HepG2 (cell line): ENCODE results near the gene AHNAK. TPM values are rescaled to one million over a fixed set of nuclear protein-coding genes. Genes with fewer than 3 reads are reported as not detected.

Experiments used
- ARNTL ChIP-seq: sonication (generic); formaldehyde crosslinking; IDR thresholded peaks from 2 replicates; pipeline ENCODE4 v1.4.0; 2020; ENCODE audit warnings: mild to moderate bottlenecking, missing genetic modification reagents
- BCL6 ChIP-seq: IDR thresholded peaks from 2 replicates; pipeline ENCODE4 v1.6.1; 2016; ENCODE audit warnings: missing genetic modification reagents, missing compliant biosample characterization
- CEBPG ChIP-seq: IDR thresholded peaks from 2 replicates; pipeline ENCODE4 v1.6.1; 2016
- ELF3 ChIP-seq: IDR thresholded peaks from 2 replicates; pipeline ENCODE4 v1.6.1; 2016; ENCODE audit warnings: missing genetic modification reagents, missing compliant biosample characterization
- FOXA3 ChIP-seq: IDR thresholded peaks from 2 replicates; pipeline ENCODE4 v1.6.1; 2016; ENCODE audit warnings: missing genetic modification reagents, missing compliant biosample characterization
- GABPA ChIP-seq, 2 experiments: IDR thresholded peaks; 2 replicates each; pipeline ENCODE4 v1.6.1; 2011 to 2016; ENCODE audit warnings: low read depth in 2 of 2, low read length in 1 of 2, missing biosample characterization in 1 of 2, missing genetic modification characterization in 1 of 2
- GRHL1 ChIP-seq: sonication (generic); formaldehyde crosslinking; conservative IDR thresholded peaks from 2 replicates; pipeline ENCODE4 v1.8.0; 2022; ENCODE audit warnings: missing genetic modification reagents
- HNF1B ChIP-seq: sonication (generic); formaldehyde crosslinking; IDR thresholded peaks from 2 replicates; pipeline ENCODE4 v1.5.1; 2020; ENCODE audit warnings: mild to moderate bottlenecking, moderate library complexity, missing genetic modification reagents
- HNF4G ChIP-seq, 2 experiments: sonication (generic) in 1 of 2; formaldehyde crosslinking in 1 of 2; IDR thresholded peaks; 2 replicates each; pipeline versions ENCODE4 v1.4.0 to v1.6.1; 2011 to 2020; ENCODE audit warnings: borderline replicate concordance in 2 of 2, low read depth in 2 of 2, mild to moderate bottlenecking in 2 of 2, low read length in 1 of 2, missing genetic modification reagents in 1 of 2, moderate library complexity in 1 of 2
- ISL2 ChIP-seq: sonication (generic); formaldehyde crosslinking; IDR thresholded peaks from 2 replicates; pipeline ENCODE4 v1.5.0; 2020; ENCODE audit warnings: missing genetic modification reagents
- ONECUT2 ChIP-seq: sonication (generic); formaldehyde crosslinking; IDR thresholded peaks from 2 replicates; pipeline ENCODE4 v1.4.0; 2020; ENCODE audit warnings: missing genetic modification reagents
- SOX5 ChIP-seq: IDR thresholded peaks from 2 replicates; pipeline ENCODE4 v1.6.1; 2016; ENCODE audit warnings: borderline replicate concordance
- TARDBP ChIP-seq: sonication (generic); formaldehyde crosslinking; IDR thresholded peaks from 2 replicates; pipeline ENCODE4 v1.8.0; 2022; ENCODE audit warnings: mild to moderate bottlenecking, missing genetic modification reagents
- ZFP36L2 ChIP-seq: sonication (generic); formaldehyde crosslinking; IDR thresholded peaks from 2 replicates; pipeline ENCODE4 v1.4.0; 2020; ENCODE audit warnings: missing genetic modification reagents
- ZNF691 ChIP-seq: sonication (generic); formaldehyde crosslinking; IDR thresholded peaks from 2 replicates; pipeline ENCODE4 v1.4.0; 2020; ENCODE audit warnings: missing genetic modification reagents, low read depth, mild to moderate bottlenecking, borderline replicate concordance
- ZUFSP ChIP-seq: sonication (generic); formaldehyde crosslinking; IDR thresholded peaks from 2 replicates; pipeline ENCODE4 v1.9.0; 2021; ENCODE audit warnings: missing genetic modification reagents, mild to moderate bottlenecking, borderline replicate concordance
- polyA plus RNA-seq, 8 experiments: library from polyadenylated mRNA; depleted of rRNA in 3 of 8; stranded (reverse) in 7 of 8; unstranded in 1 of 8; fragments of >200 nt; fragmentation: Illumina TruSeq in 4 of 8; extraction: Trizol in 4 of 8; gene quantifications; 2 replicates each; pipeline versions ENCODE4 v1.2.1 to v1.2.3, GENCODE V29; 2011 to 2016; ENCODE audit warnings: low read depth in 4 of 8, missing spikeins in 1 of 8, mixed read lengths in 1 of 8; ENCODE audit not compliant: insufficient read depth in 1 of 8
- total RNA-seq, 5 experiments: library from RNA; depleted of rRNA; stranded (reverse); fragments of >200 nt; fragmentation: Illumina TruSeq; extraction: Trizol; gene quantifications; 2 replicates each; pipeline ENCODE4 v1.2.3, GENCODE V29; 2016; ENCODE audit warnings: low read depth in 1 of 5
- TF ChIP-seq, protein P1 (sequence below): sonication (generic); formaldehyde crosslinking; IDR thresholded peaks from 2 replicates; pipeline ENCODE4 v1.4.0; 2020; ENCODE audit warnings: mild to moderate bottlenecking, missing genetic modification reagents, borderline replicate concordance
- TF ChIP-seq, protein P2 (sequence below): IDR thresholded peaks from 2 replicates; pipeline ENCODE4 v1.6.1; 2016

The AHNAK gene
- total and polyA plus RNA-seq, 2 of the 13 experiments (the other 11 are each of a cell fraction or from before 2014, with no cell fraction given): 23.4 to 25.0 TPM

- TF ChIP-seq HNF1B (CRISPR knock-in tag) (peak; percentile 58), ONECUT2 (CRISPR knock-in tag) (peak; percentile 94), BCL6 (CRISPR knock-in tag) (peak; percentile 40; the same call in 1 of the 2 replicates), FOXA3 (CRISPR knock-in tag) (peak; percentile 55), ARNTL (CRISPR knock-in tag) (peak; percentile 39; the same call in 1 of the 2 replicates), GABPA (IDR thresholded peaks at IDR 0.05; ENCODE audit: low read depth, low read length) (no peak), GABPA (CRISPR knock-in tag; IDR thresholded peaks at IDR 0.05; ENCODE audit: low read depth) (peak; percentile 22; the same call in 1 of the 2 replicates), ZFP36L2 (no peak), TARDBP (no peak), ZNF691 (CRISPR knock-in tag) (no peak), HNF4G (IDR thresholded peaks at IDR 0.05; ENCODE audit: borderline replicate concordance, low read depth, low read length) (peak; percentile 73), HNF4G (CRISPR knock-in tag; IDR thresholded peaks at IDR 0.05; ENCODE audit: borderline replicate concordance, low read depth) (peak; percentile 49; the same call in 1 of the 2 replicates), SOX5 (CRISPR knock-in tag) (peak; percentile 81), GRHL1 (no peak), ZUFSP (CRISPR knock-in tag) (no peak), CEBPG (CRISPR knock-in tag) (0 out of 2 replicates have a peak, but pooled peaks have one; percentile 10), ELF3 (peak; percentile 58; the same call in 1 of the 2 replicates), ISL2 (CRISPR knock-in tag) (peak; percentile 76)
- TF ChIP-seq, protein P1, sequence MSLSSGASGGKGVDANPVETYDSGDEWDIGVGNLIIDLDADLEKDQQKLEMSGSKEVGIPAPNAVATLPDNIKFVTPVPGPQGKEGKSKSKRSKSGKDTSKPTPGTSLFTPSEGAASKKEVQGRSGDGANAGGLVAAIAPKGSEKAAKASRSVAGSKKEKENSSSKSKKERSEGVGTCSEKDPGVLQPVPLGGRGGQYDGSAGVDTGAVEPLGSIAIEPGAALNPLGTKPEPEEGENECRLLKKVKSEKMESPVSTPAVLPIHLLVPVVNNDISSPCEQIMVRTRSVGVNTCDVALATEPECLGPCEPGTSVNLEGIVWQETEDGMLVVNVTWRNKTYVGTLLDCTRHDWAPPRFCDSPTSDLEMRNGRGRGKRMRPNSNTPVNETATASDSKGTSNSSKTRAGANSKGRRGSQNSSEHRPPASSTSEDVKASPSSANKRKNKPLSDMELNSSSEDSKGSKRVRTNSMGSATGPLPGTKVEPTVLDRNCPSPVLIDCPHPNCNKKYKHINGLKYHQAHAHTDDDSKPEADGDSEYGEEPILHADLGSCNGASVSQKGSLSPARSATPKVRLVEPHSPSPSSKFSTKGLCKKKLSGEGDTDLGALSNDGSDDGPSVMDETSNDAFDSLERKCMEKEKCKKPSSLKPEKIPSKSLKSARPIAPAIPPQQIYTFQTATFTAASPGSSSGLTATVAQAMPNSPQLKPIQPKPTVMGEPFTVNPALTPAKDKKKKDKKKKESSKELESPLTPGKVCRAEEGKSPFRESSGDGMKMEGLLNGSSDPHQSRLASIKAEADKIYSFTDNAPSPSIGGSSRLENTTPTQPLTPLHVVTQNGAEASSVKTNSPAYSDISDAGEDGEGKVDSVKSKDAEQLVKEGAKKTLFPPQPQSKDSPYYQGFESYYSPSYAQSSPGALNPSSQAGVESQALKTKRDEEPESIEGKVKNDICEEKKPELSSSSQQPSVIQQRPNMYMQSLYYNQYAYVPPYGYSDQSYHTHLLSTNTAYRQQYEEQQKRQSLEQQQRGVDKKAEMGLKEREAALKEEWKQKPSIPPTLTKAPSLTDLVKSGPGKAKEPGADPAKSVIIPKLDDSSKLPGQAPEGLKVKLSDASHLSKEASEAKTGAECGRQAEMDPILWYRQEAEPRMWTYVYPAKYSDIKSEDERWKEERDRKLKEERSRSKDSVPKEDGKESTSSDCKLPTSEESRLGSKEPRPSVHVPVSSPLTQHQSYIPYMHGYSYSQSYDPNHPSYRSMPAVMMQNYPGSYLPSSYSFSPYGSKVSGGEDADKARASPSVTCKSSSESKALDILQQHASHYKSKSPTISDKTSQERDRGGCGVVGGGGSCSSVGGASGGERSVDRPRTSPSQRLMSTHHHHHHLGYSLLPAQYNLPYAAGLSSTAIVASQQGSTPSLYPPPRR (CRISPR knock-in tag): peak; percentile 77; the same call in 1 of the 2 replicates
- TF ChIP-seq, protein P2, sequence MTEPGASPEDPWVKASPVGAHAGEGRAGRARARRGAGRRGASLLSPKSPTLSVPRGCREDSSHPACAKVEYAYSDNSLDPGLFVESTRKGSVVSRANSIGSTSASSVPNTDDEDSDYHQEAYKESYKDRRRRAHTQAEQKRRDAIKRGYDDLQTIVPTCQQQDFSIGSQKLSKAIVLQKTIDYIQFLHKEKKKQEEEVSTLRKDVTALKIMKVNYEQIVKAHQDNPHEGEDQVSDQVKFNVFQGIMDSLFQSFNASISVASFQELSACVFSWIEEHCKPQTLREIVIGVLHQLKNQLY: peak; percentile 98
These were observed 108.0 kb downstream of the AHNAK start (continued) for GRCh38 chr11:62438641-62439040.
